Activated CD8-positive, alpha-beta memory T cell treated with anti-CD3 and anti-CD28 coated beads, Interleukin-2, amount 50 U/mL, for 4 hours (primary cell): ENCODE data around the gene RASGRP1.

ENCODE experiments used
- DNase-seq: peaks from one replicate; pipeline ENCODE4 v3.0.0-alpha.2; 2020

Gene RASGRP1

GRCh38 chr15:38441130-38441519 lies 123.5 kb downstream of the RASGRP1 start:
- no peak for DNase-seq

GRCh38 chr15:38440353-38441129 lies 124.1 kb downstream of the RASGRP1 start:
- DNase-seq = peak; percentile 37
